GM19463 (cell line): ENCODE results near the gene MDN1.
A peak's percentile ranks its signal among the peaks of the same experiment; 100 is the strongest.
"Not testable (repeated sequence)": the region's sequence is repeated elsewhere in the genome, so short reads cannot be mapped to it uniquely, and the experiment has no call there.

Experiments used
- ATAC-seq: cut with Tn5 transposase; IDR thresholded peaks from one replicate; pipeline ENCODE4 v1.9.1; 2021; ENCODE audit warnings: mild to moderate bottlenecking, moderate library complexity; ENCODE audit not compliant: unreplicated experiment

The MDN1 gene

GRCh38 chr6:89817481-89817880 is 2.1 kb downstream of the MDN1 start:
- no peak for ATAC-seq

- ATAC-seq = not testable (repeated sequence)
Observed at GRCh38 chr6:89813422-89813821, 6.2 kb downstream of the MDN1 start.

- no peak for ATAC-seq
Observed at GRCh38 chr6:89807581-89807980, 12.0 kb downstream of the MDN1 start.

- no peak for ATAC-seq
Observed at GRCh38 chr6:89805814-89806371, 13.7 kb downstream of the MDN1 start.

- ATAC-seq = no peak
Observed at GRCh38 chr6:89803271-89803670, 16.3 kb downstream of the MDN1 start.

GRCh38 chr6:89799756-89800155 is 19.8 kb downstream of the MDN1 start:
- ATAC-seq = no peak

GRCh38 chr6:89799096-89799495 is 20.5 kb downstream of the MDN1 start:
- ATAC-seq = no peak

GRCh38 chr6:89797317-89797716 is 22.3 kb downstream of the MDN1 start:
- no peak for ATAC-seq

GRCh38 chr6:89794324-89794723 is 25.3 kb downstream of the MDN1 start:
- ATAC-seq = no peak

GRCh38 chr6:89793586-89793985 is 26.0 kb downstream of the MDN1 start:
- no peak for ATAC-seq

GRCh38 chr6:89792881-89793280 is 26.7 kb downstream of the MDN1 start:
- ATAC-seq = peak; percentile 74

GRCh38 chr6:89790403-89790802 is 29.2 kb downstream of the MDN1 start:
- ATAC-seq = no peak

- ATAC-seq = no peak
Observed at GRCh38 chr6:89789980-89790379, 29.6 kb downstream of the MDN1 start.

GRCh38 chr6:89787660-89788328 is 31.8 kb downstream of the MDN1 start:
- ATAC-seq = no peak

GRCh38 chr6:89786970-89787369 is 32.6 kb downstream of the MDN1 start:
- ATAC-seq = no peak

GRCh38 chr6:89784838-89785237 is 34.8 kb downstream of the MDN1 start:
- ATAC-seq = no peak

GRCh38 chr6:89783293-89783692 is 36.3 kb downstream of the MDN1 start:
- not testable (repeated sequence) for ATAC-seq

- no peak for ATAC-seq
Observed at GRCh38 chr6:89782222-89782621, 37.4 kb downstream of the MDN1 start.

GRCh38 chr6:89781070-89782034 is 38.2 kb downstream of the MDN1 start:
- no peak for ATAC-seq

GRCh38 chr6:89777455-89777854 is 42.1 kb downstream of the MDN1 start:
- ATAC-seq = no peak

- no peak for ATAC-seq
Observed at GRCh38 chr6:89776583-89777233, 42.9 kb downstream of the MDN1 start.
